Activated effector memory CD4-positive, alpha-beta T cell treated with anti-CD3 and anti-CD28 coated beads, Interleukin-2, amount 50 U/mL, for 16 hours (primary cell): ENCODE results near the gene SLAMF6.
"Not testable (repeated sequence)": the region's sequence is repeated elsewhere in the genome, so short reads cannot be mapped to it uniquely, and the experiment has no call there.

Source experiments
- DNase-seq: peaks from one replicate; pipeline ENCODE4 v3.0.0-alpha.2; 2020

The SLAMF6 gene

DNA sequence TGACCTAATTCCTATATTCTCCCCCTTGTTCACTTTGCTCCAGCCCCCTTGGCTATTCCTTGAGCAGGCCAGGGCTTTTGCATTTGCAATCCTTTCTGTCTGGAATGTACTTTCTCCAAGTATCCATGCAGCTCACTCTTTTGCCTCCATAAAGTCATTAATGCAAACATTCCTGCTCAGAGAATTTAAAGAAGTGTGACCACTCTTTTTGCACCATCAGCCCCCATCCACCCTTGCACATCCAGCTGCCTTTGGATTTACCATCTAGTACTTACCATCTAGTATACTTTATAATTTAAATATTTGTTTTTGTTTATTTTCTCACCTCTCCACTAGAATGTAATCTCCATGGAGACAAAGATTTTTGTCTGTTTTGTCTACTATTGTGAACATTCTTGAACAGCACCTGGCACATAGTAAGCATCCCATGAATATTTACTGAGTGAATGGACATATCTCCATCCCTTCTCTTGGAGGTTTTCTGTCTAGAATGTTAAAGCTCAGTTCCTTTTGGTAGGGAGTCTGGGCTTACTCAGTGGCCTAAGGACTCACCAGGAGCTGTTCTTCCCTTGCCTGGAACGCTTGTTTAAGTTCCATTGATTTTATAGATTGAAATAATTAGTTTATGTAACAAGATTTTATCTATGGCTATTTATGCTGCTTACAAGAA lies 22.6 kb downstream of the SLAMF6 start:
- DNase-seq: no peak

GRCh38 chr1:160499631-160500030 lies 23.4 kb downstream of the SLAMF6 start:
- no peak for DNase-seq

DNA sequence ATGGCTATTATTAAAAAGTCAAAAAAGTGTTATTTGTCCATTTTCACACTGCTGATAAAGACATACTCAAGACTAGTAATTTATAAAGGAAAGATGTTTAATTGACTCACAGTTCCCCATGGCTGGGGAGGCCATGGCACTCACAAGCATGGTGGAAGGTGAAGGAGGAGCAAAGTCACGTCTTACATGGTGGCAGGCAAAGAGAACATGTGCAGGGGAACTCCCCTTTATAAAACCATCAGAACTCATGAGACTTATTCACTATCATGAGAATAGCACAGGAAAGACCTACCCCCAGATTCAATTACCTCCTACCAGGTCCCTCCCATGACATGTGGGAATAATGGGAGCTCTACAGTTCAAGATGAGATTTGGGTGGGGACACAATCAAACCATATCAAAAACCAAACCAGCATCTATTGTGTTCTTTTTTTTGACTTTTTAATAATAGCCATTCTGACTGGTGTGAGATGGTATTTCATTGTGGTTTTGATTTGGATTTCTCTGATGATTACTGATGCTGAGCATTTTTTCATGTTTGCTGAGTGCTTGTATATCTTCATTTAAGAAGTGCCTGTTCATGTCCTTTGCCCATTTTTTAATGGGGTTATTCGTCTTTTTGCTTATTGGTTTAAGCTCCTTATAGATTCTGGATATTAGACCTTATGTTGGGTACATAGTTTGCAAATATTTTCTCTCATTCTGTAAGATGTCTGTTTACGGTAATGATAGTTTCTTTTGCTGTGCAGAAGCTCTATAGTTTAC lies 24.6 kb downstream of the SLAMF6 start:
- not testable (repeated sequence) for DNase-seq

DNA sequence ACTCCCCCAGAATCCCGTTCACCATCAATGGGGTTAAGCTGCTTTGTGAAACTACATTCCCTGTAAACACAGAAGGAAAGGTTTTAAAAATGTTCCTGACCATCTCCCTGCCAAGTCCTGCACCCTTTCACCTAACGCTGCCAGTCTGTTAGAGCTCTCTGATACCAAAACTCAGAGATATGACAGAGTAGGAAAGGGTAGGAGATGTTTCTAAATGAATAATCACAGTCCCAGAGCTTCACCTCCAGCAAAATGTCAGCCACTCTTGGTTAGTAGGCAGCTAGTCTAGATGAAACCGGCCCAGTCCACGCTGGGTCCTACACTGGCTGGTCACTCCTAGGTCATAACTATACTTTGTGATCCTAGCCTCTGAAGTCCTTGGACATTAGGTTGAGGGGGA lies 26.7 kb downstream of the SLAMF6 start:
- no peak for DNase-seq

- DNase-seq: no peak
These were observed 28.4 kb downstream of the SLAMF6 start for GRCh38 chr1:160494620-160495019.

DNA sequence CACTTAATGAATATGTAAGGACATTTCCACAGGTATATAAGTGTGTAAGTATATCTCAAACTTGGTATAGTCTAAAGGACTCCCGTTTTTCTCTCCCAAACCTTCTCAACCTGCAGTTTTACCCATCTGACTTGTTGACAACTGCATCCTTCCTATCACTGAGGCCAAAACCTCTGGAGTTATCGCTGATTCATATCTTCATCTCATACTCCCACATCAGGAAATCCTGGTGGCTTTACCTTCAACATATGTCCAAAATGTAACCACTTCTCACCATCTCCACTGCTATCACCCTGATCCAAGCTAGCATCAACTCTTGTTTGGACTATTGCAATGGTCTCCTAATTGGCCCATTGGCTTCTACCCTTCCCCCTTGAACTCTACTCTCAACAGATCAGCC lies 30.4 kb downstream of the SLAMF6 start:
- no peak for DNase-seq

GRCh38 chr1:160491981-160492380 lies 31.1 kb downstream of the SLAMF6 start:
- DNase-seq: no peak

DNA sequence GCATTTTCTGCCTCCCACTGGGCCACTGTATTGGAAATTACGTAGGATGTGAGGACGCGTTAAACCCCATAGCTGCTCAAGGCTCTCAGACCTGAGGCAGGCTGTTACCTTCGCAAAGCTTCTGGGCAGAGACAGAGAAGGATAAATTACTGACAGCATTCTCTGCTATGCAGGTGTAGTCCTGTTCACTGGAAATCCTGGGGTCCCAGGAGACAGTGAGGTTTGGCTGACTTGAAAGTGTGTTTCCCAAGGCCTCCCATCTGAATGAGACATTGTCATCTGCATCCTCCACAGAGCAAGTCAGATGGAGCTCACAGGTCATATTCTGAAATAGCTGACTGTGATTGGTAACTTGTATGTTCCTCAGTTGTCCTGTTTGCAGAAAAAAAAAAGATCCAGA lies 32.0 kb downstream of the SLAMF6 start:
- DNase-seq: no peak

DNA sequence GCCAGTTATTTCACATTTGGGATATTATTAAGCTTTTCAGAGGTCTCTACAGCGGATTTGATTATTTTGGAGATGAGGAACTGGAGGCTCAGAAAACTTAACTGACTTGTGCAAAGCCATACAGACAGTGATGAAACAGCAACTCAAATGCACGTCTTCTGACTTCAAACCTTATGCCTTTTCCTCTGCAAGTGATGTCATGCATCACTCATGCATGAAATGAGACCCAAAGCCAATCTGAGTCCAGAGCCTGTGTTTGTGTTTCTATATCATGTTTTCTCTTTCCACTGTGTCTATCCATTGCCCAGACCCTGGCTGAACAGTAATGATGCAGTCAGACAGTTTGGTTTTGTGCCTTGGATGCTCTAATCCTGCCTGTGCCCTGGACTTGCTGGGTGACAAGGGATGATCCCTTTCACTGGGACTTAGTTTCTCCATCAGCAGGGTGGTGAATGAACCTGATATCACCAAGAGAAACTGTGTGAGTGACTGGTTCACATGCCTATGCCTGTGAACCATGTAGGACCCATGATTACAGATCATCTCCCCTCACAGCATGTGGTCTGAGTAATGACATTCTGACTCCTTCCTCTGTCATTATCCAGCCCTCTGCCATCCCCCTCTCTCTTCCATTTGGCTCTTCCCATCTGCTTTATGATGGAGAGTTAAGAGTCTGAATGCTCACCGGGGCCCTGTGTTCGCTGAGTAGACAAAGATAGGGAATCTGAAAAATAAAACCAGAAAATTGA lies 33.4 kb downstream of the SLAMF6 start:
- DNase-seq: no peak

- DNase-seq: no peak
These were observed 34.6 kb downstream of the SLAMF6 start for GRCh38 chr1:160488347-160489058.

DNA sequence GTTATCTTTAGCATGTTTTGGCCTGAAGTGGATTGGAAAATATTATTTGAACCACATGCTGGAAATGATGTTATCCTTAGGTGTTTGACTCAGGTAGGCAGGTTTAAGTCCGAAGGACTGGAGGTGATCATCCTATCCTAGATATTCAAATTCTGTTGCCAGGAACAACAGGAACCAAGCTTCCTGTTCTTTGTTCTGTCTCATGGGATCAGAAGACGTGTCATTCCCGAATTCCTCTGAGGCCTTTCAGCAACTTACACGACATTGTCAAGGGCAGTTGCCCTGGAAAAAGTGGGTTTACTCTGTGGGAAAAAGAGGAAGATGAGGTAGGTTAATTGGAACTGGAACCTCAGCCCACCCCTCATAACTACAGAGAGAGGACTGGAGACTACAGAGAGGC lies 36.6 kb downstream of the SLAMF6 start:
- DNase-seq: no peak

- DNase-seq: no peak
These were observed 39.4 kb downstream of the SLAMF6 start for GRCh38 chr1:160483505-160484185.

DNA sequence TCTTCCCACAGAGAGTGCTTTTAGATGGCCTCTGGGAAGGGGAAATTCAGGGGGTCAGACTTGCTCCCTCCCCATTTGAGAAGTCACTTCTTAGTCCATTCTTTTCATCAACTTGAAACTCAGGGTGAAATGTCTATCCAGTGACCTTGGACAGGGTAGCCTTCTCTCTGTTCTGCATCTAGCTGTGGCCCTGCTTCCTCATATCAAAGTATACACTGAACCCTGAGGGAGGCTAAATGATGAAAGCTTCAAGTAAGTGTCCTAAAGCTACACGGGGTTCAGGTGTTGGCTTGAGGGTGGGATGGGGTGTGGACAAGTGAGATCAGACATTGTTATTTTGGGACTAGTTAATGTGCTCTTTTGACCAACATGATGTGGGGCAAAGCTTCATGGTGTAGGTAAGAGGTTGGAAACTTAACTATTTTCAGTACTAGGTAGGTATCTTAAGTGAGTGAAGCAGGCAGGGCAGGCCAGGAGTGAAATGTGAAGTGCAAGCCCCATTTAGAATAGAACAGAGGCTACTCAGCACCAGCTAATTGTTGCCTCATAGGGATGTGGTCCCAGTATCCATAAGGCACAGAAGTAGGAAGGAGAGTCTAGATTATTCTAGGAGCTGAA lies 41.0 kb downstream of the SLAMF6 start:
- no peak for DNase-seq

- not testable (repeated sequence) for DNase-seq
These were observed 42.3 kb downstream of the SLAMF6 start for GRCh38 chr1:160480781-160481180.

- DNase-seq: not testable (repeated sequence)
These were observed 44.0 kb downstream of the SLAMF6 start for GRCh38 chr1:160479091-160479490.

DNA sequence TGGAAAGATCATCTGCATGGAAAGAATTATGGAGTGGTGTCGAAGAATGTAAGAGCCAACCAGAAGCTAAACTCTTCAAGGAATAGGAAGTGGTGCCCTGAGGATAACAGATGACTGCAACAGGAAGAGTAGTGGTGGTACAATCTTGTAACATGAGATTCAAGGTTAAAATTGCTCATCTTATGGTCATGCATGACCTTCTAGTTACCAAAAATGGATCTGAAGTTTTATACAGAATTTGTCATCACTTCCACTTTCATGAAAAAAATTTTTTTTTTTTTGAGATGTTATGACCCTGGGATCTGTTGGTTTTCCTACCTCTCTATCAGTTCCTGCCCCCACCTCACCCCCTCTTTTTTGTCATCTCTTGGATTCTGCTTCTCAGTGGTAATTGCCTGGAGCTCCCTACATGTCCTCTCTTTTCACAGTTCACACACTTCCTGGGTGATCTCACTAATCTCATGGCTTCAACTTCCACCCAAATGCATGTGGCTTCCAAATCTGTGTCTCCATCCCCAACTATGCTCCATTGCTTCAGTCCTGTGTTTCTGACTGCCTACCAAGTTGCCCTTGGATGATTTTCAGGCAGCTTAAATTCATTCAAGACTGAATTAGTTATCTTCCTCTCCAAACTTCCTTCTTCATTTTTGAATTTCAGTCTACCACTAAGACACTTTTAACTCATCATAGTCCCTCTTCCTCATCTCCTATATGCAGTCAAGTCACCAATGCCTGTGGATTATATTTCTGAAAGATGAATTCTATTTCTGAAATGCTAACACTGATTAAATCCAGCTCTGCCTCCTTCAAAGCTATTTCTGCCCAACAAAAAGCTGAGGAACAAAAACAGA lies 48.4 kb downstream of the SLAMF6 start:
- DNase-seq: no peak

- DNase-seq: no peak
These were observed 50.9 kb downstream of the SLAMF6 start for GRCh38 chr1:160472112-160472511.

GRCh38 chr1:160471253-160471652 lies 51.8 kb downstream of the SLAMF6 start:
- no peak for DNase-seq

- DNase-seq: no peak
These were observed 55.5 kb downstream of the SLAMF6 start for GRCh38 chr1:160467576-160467975.

- DNase-seq: no peak
These were observed 56.1 kb downstream of the SLAMF6 start for GRCh38 chr1:160466961-160467360.

DNA sequence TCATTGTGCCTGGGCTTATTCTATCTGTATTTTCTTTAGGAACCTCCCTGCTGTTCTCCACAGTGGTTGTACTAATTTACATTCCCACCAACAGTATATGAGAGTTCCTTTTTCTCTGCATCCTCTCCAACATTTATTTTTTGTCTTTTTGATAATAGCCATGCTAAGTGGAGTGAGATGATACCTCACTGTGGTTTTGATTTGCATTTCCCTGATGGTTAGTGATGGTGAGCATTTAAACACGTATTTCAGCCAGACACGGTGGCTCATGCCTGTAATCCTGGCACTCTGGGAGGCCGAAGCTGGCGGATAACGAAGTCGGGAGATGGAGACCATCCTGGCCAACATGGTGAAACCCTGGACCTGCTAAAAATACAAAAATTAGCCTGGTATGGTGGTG lies 57.9 kb downstream of the SLAMF6 start:
- DNase-seq: no peak
